ENCODE data around the gene ARFGAP1.
"Not testable (repeated sequence)": the region's sequence is repeated elsewhere in the genome, so short reads cannot be mapped to it uniquely, and the experiment has no call there.

The ARFGAP1 gene

GRCh38 chr20:63240004-63240403 lies 32.6 kb upstream of the ARFGAP1 start:
- DNase-seq (ENCODE audit: low read depth, low spot score) = no peak

DNA sequence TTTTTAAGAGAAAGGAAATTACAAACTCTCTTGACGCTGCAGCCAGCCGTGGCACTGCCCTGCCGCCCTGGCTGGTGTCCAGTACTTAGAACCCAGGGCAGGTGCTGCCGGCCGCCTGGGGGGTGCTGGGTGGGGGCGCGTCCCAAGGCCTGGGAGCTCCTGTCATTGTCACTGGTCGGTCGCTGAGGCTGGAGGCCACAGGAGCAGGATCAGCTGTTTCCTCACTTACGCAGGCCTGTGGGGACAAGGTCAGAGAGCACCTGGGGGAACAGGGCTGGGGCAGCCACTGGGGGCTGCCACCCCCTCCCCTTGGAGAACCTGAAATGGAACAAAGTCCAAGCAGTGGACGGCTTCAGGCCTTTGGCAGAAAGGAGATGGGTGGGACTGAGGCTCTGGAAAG lies 31.3 kb upstream of the ARFGAP1 start:
- no peak for DNase-seq (ENCODE audit: low read depth, low spot score)

- no peak for DNase-seq (ENCODE audit: low read depth, low spot score)
Observed at GRCh38 chr20:63242736-63243135, 29.9 kb upstream of the ARFGAP1 start.

GRCh38 chr20:63243604-63244247 lies 28.9 kb upstream of the ARFGAP1 start:
- no peak for DNase-seq (ENCODE audit: low read depth, low spot score)

DNA sequence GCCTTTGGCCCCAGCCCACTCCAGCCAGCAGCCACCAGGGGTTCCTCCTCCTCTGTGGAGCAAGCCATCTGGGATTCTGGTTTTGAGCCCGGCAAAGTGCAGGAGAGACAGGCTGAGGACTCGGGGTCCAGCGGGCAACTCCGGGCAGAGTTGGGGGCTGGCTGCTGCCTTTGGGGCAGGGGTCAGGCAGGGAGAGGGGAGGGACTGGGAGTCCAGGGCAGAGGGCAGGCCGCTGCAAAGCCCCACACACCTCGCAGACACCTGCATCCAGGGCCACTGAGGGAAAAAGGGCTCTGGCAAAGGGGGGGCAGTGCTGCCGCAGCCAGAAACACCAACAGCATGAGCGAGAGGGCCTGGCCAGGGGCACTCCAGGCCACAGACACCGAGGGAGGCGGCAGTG lies 28.1 kb upstream of the ARFGAP1 start:
- no peak for DNase-seq (ENCODE audit: low read depth, low spot score)

DNA sequence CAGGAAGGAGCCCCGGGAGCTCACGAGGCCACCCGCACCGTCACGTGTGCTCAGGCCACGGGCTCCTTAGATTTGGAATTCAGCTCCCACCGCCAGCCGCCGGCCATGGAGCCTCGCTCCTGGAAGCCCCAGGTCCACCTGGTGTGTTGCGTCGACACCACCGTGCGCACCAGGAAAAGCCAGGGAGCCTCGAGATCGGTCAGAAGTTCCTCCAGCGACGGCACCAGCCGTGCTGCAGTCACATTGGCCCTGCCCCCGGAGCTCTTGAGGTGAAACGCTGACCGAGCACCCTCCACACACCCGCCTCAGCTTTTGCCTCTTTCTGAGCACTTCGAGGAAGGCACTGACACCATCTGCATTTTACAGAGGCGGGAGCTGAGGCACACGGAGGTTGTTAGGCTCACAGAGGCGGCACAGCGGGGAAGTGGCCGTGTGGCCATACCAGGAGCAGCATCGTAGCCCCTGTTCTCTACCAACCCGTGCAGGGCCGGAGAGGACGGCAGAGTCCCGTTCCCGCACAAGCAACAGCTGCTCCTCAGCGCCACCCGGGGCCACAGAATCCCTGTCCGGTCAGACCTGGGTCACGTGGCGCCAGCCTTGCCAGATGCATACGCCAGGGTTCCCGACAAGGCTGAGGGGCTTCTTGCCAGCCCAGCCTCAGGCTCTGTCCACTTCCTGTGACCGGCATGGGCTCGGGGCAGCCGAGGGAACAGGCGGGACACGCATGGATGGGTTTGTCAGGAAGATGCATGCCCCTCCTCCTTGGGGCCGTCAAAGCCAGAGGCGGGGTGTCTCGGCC lies 25.9 kb upstream of the ARFGAP1 start:
- DNase-seq (ENCODE audit: low read depth, low spot score) = no peak

DNA sequence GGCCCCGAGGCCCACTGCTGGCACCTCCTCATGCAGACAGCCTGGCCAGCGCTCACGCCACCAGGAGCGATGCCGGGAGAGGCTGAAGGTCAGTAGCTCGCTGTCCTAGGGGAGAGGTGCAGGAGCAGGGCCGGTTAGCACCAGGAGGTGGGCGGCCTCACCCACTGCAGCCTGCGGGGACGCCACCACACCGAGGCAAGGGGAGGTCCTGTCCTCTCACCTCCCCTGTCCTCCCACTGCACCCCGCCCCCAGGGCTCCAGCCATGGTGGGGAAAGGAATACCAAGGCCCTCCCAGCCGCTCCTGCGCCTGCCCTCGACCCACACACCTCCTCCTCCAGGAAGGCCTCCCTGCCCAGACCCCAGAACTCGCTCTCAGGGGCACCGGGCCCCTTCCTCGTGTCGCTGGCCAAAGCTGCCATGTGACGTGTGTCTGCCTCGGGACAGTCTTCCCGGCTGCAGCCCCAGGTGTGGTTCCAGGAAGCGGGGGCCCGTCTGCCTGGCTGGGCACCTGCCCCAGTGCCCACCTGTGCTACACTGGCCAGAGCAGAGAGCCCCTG lies 24.9 kb upstream of the ARFGAP1 start:
- no peak for DNase-seq (ENCODE audit: low read depth, low spot score)

GRCh38 chr20:63248835-63249591 lies 23.6 kb upstream of the ARFGAP1 start:
- no peak for DNase-seq (ENCODE audit: low read depth, low spot score)

GRCh38 chr20:63249891-63250290 lies 22.7 kb upstream of the ARFGAP1 start:
- DNase-seq (ENCODE audit: low read depth, low spot score) = no peak

DNA sequence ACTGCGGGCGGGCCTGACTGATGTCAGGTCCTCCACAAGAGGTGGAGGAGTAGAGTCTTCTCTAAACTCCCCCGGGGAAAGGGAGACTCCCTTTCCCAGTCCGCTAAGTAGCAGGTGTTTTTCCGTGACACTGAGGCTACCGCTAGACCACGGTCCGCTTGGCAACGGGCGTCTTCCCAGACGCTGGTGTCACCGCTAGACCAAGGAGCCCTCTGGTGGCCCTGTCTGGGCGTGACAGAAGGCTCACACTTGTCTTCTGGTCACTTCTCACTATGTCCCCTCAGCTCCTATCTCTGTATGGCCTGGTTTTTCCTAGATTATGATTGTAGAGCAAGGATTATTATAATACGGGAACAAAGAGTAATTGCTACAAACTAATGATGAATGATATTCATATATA lies 21.3 kb upstream of the ARFGAP1 start:
- DNase-seq (ENCODE audit: low read depth, low spot score) = not testable (repeated sequence)

- no peak for DNase-seq (ENCODE audit: low read depth, low spot score)
Observed at GRCh38 chr20:63252284-63252711, 20.3 kb upstream of the ARFGAP1 start.

- no peak for DNase-seq (ENCODE audit: low read depth, low spot score)
Observed at GRCh38 chr20:63253065-63253437, 19.6 kb upstream of the ARFGAP1 start.

DNA sequence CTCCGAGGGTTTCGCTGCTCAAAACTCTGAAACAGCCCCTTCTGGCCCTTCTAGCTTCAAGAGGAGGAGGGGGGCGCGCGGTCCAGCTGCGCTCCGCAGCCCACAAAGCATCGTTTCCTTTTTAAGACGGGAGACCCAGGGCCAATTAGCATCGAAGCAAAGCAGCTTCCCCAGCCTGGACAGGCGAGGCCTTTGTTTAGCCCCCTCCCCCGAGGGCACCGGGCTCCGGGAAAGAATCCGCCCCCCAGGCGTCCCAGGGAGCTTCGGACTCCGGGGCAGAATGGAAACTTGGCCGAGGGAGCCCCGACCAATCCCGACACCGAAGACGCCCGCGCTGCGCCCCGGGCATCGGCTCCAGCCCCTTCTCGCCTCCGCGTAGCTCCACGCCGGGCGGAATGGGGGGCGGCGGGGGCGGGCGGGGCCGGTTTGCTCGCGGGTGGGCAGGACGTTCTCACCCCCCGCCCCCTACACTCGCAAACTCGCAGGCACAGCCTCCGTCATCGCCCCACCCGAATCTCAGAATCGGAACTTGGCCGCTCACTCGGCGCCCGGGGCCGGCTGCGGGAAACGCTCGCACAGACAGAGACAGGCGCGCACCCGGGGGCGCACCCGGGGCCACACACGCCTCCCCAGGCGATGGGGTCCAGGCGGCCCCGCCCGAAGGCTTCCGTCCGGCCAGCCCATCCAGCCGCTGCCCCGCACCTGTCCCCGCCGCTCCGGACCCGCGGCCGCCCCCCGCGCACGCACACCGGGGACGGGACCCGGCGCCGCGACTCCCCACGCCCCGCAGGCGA lies 19.0 kb upstream of the ARFGAP1 start:
- DNase-seq (ENCODE audit: low read depth, low spot score) = peak; percentile 34

DNA sequence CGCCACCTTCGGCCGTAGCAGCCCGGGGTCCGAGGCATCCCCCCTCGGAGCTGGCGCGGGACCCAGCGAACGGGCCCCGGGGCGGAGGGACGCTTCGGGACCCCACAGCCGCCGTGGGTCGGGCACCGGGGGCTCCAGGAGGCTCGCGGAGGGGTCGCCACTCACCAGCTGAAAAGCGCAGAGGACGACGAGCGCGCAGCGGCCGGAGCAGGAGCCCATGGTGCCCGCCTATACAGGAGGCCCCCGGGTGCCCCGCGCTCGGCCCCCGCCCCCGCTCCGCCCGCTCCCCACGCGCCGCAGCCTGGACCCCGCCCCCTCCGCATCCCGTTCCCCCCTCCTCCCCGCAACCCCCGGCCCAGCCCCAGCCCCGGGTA lies 18.4 kb upstream of the ARFGAP1 start, which contains the start of gene NKAIN4:
TSS of gene NKAIN4 (minus strand) at position 232 of the 374 bp plus-strand sequence. CDS start at position 219, 13 bp downstream.
- DNase-seq (ENCODE audit: low read depth, low spot score) = no peak

GRCh38 chr20:63254606-63255384 lies 17.8 kb upstream of the ARFGAP1 start:
- DNase-seq (ENCODE audit: low read depth, low spot score) = no peak

DNA sequence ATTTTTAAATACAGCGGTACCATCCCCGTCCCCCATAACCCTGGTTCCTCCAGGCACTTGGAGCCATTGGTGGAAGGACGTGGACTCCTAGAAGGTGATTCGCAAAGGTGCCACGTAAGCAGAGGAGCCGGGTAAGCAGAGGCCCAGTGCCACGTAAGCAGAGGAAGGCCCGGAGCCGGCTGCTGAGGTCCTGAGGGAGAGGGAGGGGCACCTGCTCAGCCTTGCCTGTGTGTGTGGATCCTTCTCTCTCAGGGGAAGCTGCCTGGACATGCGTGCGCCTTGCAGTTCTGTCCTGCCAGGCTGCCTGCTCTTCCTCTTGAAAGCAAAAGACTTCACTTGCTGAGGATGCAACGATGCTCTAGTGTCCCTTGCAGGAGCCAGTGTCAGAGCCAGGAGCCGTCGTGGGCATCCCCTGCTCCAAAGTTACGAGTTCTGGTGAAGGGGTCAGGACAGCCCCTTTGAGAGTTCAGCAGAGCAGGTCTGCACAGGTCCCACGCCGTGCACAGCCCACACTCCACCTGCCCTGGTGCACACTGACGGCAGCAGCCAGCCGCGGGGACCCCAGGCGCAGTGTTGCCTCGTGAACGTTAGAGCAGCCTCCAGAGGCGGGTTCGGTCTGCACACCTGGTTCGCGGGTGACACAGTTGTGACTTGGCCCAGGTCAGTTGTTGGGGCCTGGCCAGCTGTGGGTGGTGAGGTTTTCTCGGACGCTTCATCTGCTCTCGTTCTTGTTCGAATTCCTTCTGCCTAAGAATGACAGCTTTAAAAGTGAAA lies 16.5 kb upstream of the ARFGAP1 start:
- no peak for DNase-seq (ENCODE audit: low read depth, low spot score)

DNA sequence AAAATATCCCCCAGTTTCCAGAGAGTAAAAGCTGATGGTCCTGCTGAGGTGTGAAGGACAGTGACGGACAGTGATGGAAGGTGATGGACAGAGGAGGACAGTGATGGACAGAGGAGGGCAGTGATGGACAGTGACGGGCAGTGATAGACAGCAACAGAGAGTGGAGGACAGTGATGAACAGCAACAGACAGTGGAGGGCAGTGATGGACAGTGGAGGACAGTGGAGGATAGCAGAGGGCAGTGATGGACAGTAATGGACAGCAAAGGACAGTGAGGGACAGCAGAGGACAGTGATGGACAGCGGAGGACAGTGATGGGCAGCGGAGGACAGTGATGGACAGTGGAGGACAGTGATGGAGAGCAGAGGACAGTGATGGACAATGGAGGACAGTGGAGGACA lies 15.7 kb upstream of the ARFGAP1 start:
- no peak for DNase-seq (ENCODE audit: low read depth, low spot score)

- DNase-seq (ENCODE audit: low read depth, low spot score) = no peak
Observed at GRCh38 chr20:63257629-63258028, 15.0 kb upstream of the ARFGAP1 start.

DNA sequence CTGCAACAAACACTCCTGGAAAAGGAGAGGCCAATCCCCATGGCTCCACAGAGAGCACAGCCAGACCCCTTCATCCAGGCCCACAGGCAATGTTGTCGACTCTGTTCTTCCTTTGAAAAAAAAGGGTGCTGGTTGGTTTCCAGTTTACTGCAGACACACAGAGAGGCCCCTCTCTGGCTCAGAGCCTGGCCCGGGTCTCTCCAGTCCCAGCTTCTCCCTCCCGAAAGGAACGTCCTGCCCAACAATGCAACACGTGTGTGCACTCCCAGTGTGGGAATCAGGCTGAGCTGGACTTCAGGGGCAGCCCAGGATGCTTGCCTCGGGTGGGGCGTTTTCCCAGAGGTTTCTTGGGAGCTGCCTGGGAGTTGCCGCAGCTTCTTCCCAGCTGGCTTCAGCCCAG lies 13.8 kb upstream of the ARFGAP1 start:
- DNase-seq (ENCODE audit: low read depth, low spot score) = no peak

Data from astrocyte of the hippocampus (primary cell).